ENCODE results near the gene DHRS1. TPM values are rescaled to one million over a fixed set of nuclear protein-coding genes. Genes with fewer than 3 reads are reported as not detected.

DHRS1 gene
- polyA plus RNA-seq, 1 donor (not counting 4 experiments of a cell fraction or from before 2014, with no cell fraction given), result 65.1 TPM

DNA sequence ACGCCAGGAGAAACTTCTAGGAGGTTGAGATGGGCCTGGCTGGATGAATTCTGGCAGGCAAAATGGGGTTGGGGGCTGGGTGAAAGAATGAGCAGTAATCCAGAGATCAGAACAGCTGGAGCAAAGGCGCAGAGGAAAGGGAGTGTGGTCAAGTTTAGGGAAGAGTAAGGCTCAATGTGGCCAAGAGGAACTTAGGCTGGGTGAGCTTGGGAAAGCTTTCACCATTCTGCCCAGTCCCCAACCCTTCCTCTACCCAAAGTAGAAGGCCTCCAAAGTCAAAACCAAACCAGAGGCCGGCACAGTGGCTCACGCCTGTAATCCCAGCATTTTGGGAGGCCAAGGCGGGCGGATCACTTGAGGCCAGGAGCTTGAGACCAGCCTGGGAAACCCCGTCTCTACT is 17.9 kb downstream of the DHRS1 start:
- H3K9ac ChIP-seq (ENCODE audit: control insufficient read depth, extremely low read depth, insufficient read depth, low read length), result no peak overlapping the region
- no peaks in the 10 kb centered on the region for H3K27me3 ChIP-seq (ENCODE audit: control insufficient read depth, extremely low read depth, insufficient read depth, low read length)
- H3K9me1 ChIP-seq (ENCODE audit: control insufficient read depth, extremely low read depth, insufficient read depth, low read length), result no peaks in the 10 kb centered on the region
- FAIRE-seq (no peak), DNase-seq (ENCODE audit: low read depth, low spot score) (no peak)
- TF ChIP-seq EZH2 (IDR thresholded peaks at IDR 0.05; ENCODE audit: low read length), result no peak
- no peak for TF ChIP-seq CTCF (optimal IDR thresholded peaks at IDR 0.05 in 1 of 3, IDR thresholded peaks at IDR 0.05 in 1 of 3, conservative IDR thresholded peaks at IDR 0.05 in 1 of 3; ENCODE audit: extremely low read depth in 1 of 3, insufficient read depth in 2 of 3, low read length in 3 of 3)
- no peak overlapping the region for H3K27ac ChIP-seq (ENCODE audit: control insufficient read depth, insufficient read depth, low read length)
- H3K9me3 ChIP-seq (ENCODE audit: control insufficient read depth, low read depth, low read length), result no peaks in the 10 kb centered on the region
- H2AFZ ChIP-seq (ENCODE audit: control insufficient read depth, low read length), result no peak overlapping the region
- no peak overlapping the region for H3K4me3 ChIP-seq (ENCODE audit: control insufficient read depth in 2 of 3, extremely low read depth in 1 of 3, insufficient read depth in 2 of 3, low read depth in 1 of 3, low read length in 3 of 3)
- dilution Hi-C loops (cut with MboI; ENCODE audit: extremely low pct_ligation_motif_present, low sequenced_read_pairs), result no loop called here
- H3K79me2 ChIP-seq (ENCODE audit: control insufficient read depth, insufficient read depth, low read length), result no peaks in the 10 kb centered on the region
- no peaks in the 10 kb centered on the region for H3K36me3 ChIP-seq (ENCODE audit: control insufficient read depth in 2 of 2, extremely low read depth in 1 of 2, insufficient read depth in 2 of 2, low read length in 2 of 2)
- H4K20me1 ChIP-seq (ENCODE audit: control insufficient read depth, extremely low read depth, insufficient read depth, low read length), result no peaks in the 10 kb centered on the region
- H3K4me1 ChIP-seq (ENCODE audit: control insufficient read depth, extremely low read depth, insufficient read depth, low read length), result peaks cover 25% of the 10 kb centered on the region
- H3K4me2 ChIP-seq (ENCODE audit: control insufficient read depth, extremely low read depth, insufficient read depth, low read depth, low read length), result no peak overlapping the region

- H3K4me3 ChIP-seq (ENCODE audit: control insufficient read depth in 2 of 3, extremely low read depth in 1 of 3, insufficient read depth in 2 of 3, low read depth in 1 of 3, low read length in 3 of 3), result no peak overlapping the region
- H3K4me1 ChIP-seq (ENCODE audit: control insufficient read depth, extremely low read depth, insufficient read depth, low read length), result peaks cover 22% of the 10 kb centered on the region
- H3K9me3 ChIP-seq (ENCODE audit: control insufficient read depth, low read depth, low read length), result no peaks in the 10 kb centered on the region
- H3K4me2 ChIP-seq (ENCODE audit: control insufficient read depth, extremely low read depth, insufficient read depth, low read depth, low read length), result no peak overlapping the region
- dilution Hi-C loops (cut with MboI; ENCODE audit: extremely low pct_ligation_motif_present, low sequenced_read_pairs), result no loop called here
- no peaks in the 10 kb centered on the region for H4K20me1 ChIP-seq (ENCODE audit: control insufficient read depth, extremely low read depth, insufficient read depth, low read length)
- no peak overlapping the region for H2AFZ ChIP-seq (ENCODE audit: control insufficient read depth, low read length)
- no peaks in the 10 kb centered on the region for H3K79me2 ChIP-seq (ENCODE audit: control insufficient read depth, insufficient read depth, low read length)
- no peaks in the 10 kb centered on the region for H3K27me3 ChIP-seq (ENCODE audit: control insufficient read depth, extremely low read depth, insufficient read depth, low read length)
- no peak for DNase-seq (ENCODE audit: low read depth, low spot score)
- FAIRE-seq, result no peak
- TF ChIP-seq EZH2 (IDR thresholded peaks at IDR 0.05; ENCODE audit: low read length) (no peak), CTCF (optimal IDR thresholded peaks at IDR 0.05 in 1 of 3, IDR thresholded peaks at IDR 0.05 in 1 of 3, conservative IDR thresholded peaks at IDR 0.05 in 1 of 3; ENCODE audit: extremely low read depth in 1 of 3, insufficient read depth in 2 of 3, low read length in 3 of 3) (no peak)
- no peaks in the 10 kb centered on the region for H3K9me1 ChIP-seq (ENCODE audit: control insufficient read depth, extremely low read depth, insufficient read depth, low read length)
- no peaks in the 10 kb centered on the region for H3K36me3 ChIP-seq (ENCODE audit: control insufficient read depth in 2 of 2, extremely low read depth in 1 of 2, insufficient read depth in 2 of 2, low read length in 2 of 2)
- H3K27ac ChIP-seq (ENCODE audit: control insufficient read depth, insufficient read depth, low read length), result no peak overlapping the region
- no peak overlapping the region for H3K9ac ChIP-seq (ENCODE audit: control insufficient read depth, extremely low read depth, insufficient read depth, low read length)
Measured at GRCh38 chr14:24280797-24281460, 18.7 kb downstream of the DHRS1 start.

All from keratinocyte (primary cell).